ENCODE data around the gene SEMA5B.

Gene SEMA5B

DNA sequence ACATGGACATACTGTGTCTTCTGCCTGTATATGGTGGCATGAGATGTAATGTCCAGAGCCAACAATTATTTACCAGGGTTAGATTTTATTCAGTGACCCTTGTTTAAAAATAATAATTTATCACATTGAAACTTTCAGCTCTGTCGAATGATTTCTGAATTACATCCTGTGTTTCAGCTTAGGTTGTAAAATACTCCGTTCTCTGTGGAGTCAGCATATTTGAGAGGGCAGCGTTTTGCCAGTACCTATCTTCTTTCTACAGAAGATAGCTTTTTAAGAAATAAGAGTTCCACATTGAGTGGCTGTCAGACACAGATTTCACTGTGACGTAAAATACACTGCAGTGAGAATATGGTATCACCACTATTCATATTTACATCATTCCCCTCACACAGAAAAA lies 147.4 kb downstream of the SEMA5B start:
- TF ChIP-seq TAF1 (IDR thresholded peaks at IDR 0.05; ENCODE audit: low read depth) (no peak), EP300 (IDR thresholded peaks at IDR 0.05; ENCODE audit: borderline replicate concordance) (no peak), CREB1 (IDR thresholded peaks at IDR 0.05; ENCODE audit: low read depth) (no peak), YY1 (IDR thresholded peaks at IDR 0.05; ENCODE audit: low read depth) (no peak), ZBTB7A (IDR thresholded peaks at IDR 0.05; ENCODE audit: low read depth) (no peak), NFIC (IDR thresholded peaks at IDR 0.05) (no peak), TEAD4 (IDR thresholded peaks at IDR 0.05) (no peak), TCF12 (IDR thresholded peaks at IDR 0.05; ENCODE audit: low read depth) (no peak), CEBPB (IDR thresholded peaks at IDR 0.05) (no peak), RAD21 (IDR thresholded peaks at IDR 0.05; ENCODE audit: low read depth) (no peak), FOXM1 (IDR thresholded peaks at IDR 0.05; ENCODE audit: borderline replicate concordance, low read depth) (no peak), EGR1 (IDR thresholded peaks at IDR 0.05) (no peak)
- TF ChIP-seq, protein P1, sequence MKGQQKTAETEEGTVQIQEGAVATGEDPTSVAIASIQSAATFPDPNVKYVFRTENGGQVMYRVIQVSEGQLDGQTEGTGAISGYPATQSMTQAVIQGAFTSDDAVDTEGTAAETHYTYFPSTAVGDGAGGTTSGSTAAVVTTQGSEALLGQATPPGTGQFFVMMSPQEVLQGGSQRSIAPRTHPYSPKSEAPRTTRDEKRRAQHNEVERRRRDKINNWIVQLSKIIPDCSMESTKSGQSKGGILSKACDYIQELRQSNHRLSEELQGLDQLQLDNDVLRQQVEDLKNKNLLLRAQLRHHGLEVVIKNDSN (IDR thresholded peaks at IDR 0.05), result no peak
- TF ChIP-seq, protein P2, sequence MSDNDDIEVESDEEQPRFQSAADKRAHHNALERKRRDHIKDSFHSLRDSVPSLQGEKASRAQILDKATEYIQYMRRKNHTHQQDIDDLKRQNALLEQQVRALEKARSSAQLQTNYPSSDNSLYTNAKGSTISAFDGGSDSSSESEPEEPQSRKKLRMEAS (IDR thresholded peaks at IDR 0.05), result no peak
- TF ChIP-seq, protein P3, sequence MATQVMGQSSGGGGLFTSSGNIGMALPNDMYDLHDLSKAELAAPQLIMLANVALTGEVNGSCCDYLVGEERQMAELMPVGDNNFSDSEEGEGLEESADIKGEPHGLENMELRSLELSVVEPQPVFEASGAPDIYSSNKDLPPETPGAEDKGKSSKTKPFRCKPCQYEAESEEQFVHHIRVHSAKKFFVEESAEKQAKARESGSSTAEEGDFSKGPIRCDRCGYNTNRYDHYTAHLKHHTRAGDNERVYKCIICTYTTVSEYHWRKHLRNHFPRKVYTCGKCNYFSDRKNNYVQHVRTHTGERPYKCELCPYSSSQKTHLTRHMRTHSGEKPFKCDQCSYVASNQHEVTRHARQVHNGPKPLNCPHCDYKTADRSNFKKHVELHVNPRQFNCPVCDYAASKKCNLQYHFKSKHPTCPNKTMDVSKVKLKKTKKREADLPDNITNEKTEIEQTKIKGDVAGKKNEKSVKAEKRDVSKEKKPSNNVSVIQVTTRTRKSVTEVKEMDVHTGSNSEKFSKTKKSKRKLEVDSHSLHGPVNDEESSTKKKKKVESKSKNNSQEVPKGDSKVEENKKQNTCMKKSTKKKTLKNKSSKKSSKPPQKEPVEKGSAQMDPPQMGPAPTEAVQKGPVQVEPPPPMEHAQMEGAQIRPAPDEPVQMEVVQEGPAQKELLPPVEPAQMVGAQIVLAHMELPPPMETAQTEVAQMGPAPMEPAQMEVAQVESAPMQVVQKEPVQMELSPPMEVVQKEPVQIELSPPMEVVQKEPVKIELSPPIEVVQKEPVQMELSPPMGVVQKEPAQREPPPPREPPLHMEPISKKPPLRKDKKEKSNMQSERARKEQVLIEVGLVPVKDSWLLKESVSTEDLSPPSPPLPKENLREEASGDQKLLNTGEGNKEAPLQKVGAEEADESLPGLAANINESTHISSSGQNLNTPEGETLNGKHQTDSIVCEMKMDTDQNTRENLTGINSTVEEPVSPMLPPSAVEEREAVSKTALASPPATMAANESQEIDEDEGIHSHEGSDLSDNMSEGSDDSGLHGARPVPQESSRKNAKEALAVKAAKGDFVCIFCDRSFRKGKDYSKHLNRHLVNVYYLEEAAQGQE (IDR thresholded peaks at IDR 0.05; ENCODE audit: low read depth), result no peak

DNA sequence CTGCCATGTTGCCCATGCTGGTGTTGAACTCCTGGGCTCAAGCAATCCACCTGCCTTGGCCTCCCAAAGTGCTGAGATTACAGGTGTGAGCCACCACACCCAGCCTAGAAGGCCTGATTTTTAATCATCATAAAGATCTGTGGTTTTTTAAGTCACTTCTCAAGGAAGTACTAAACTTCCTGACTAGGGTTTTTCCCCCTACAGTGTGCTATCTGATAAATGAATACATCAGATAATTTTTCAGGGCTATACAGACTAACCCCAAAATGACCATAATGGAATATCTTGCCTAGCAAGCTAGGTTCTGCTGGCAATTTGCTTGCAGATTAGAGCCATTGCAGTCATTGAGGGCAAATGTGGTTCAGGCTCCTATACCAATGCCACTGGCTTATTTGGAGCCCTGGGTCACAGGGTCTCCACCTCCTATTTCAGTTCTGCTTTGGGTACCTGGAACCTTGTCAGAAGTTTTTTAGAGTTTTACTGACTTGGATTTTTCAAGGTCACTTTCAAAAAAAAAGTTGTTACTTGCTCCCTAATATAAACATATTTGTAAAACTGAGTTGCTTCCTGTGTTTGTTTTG lies 151.9 kb downstream of the SEMA5B start:
- TF ChIP-seq, protein P2 (IDR thresholded peaks at IDR 0.05), result no peak
- TF ChIP-seq YY1 (IDR thresholded peaks at IDR 0.05; ENCODE audit: low read depth) (no peak), EGR1 (IDR thresholded peaks at IDR 0.05) (no peak), EP300 (IDR thresholded peaks at IDR 0.05; ENCODE audit: borderline replicate concordance) (no peak), CEBPB (IDR thresholded peaks at IDR 0.05) (no peak), RAD21 (IDR thresholded peaks at IDR 0.05; ENCODE audit: low read depth) (no peak), CREB1 (IDR thresholded peaks at IDR 0.05; ENCODE audit: low read depth) (no peak), FOXM1 (IDR thresholded peaks at IDR 0.05; ENCODE audit: borderline replicate concordance, low read depth) (no peak), TEAD4 (IDR thresholded peaks at IDR 0.05) (no peak), TAF1 (IDR thresholded peaks at IDR 0.05; ENCODE audit: low read depth) (no peak), TCF12 (IDR thresholded peaks at IDR 0.05; ENCODE audit: low read depth) (no peak), NFIC (IDR thresholded peaks at IDR 0.05) (no peak), ZBTB7A (IDR thresholded peaks at IDR 0.05; ENCODE audit: low read depth) (no peak)
- TF ChIP-seq, protein P1 (IDR thresholded peaks at IDR 0.05), result no peak
- TF ChIP-seq, protein P3 (IDR thresholded peaks at IDR 0.05; ENCODE audit: low read depth), result no peak

DNA sequence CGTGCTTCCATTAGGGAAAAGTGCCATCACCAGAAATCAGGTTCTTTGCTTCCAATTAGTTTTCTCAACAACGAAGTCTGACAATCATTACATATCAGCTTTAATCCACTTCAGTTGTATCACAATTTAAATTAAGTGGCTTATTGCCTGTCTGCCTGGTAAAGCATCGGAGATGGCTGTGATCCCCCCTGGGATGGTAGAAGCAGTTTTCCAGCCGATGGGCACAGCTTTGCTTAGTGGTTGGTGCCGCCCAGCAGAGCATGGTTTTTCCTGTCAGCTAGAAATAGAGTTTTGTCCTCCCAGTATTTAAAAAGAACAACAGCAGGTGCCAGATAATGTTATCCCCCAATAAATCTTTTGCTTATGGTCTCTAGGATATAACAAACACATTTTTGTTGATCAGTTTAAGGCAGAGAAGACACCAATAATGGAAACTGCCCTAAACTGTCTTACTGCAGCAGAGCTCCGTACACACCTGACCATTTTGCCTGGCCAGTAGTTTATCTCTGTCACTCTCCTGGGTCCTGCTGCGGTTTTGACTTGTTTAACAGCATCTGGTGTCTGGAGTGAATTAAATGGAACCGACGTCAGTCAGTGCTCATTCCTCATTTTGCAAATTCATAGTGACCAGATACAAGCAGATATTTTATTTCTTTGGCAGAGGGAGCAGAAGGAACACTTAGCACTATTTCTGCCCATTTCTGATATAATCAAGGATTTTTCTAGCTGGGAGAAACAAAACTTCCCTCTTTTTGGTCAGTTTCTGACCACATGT lies 153.6 kb downstream of the SEMA5B start:
- no peak for TF ChIP-seq CREB1 (IDR thresholded peaks at IDR 0.05; ENCODE audit: low read depth)
- TF ChIP-seq, protein P1 (IDR thresholded peaks at IDR 0.05), result no peak
- TF ChIP-seq NFIC (IDR thresholded peaks at IDR 0.05), result no peak
- no peak for TF ChIP-seq RAD21 (IDR thresholded peaks at IDR 0.05; ENCODE audit: low read depth)

DNA sequence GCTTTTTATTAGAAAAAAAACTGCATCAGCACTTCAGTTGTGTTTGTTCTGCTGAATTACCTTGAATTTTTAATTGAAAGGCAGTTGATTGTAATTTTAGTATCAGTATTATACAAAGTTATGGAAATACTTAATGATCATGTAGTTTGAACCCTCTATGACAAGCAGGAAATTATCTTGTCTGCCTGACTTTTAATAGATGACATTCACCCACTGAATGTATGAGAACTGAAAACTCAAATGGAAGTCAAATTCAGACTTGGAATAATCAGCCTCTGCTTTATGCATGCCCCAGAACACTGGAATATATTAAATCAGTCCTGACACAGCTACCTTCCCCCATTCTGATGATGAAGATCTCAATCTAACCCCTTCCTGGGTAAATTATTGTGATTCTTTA lies 159.2 kb downstream of the SEMA5B start:
- TF ChIP-seq EP300 (IDR thresholded peaks at IDR 0.05; ENCODE audit: borderline replicate concordance) (no peak), FOXM1 (IDR thresholded peaks at IDR 0.05; ENCODE audit: borderline replicate concordance, low read depth) (no peak), CREB1 (IDR thresholded peaks at IDR 0.05; ENCODE audit: low read depth) (no peak), YY1 (IDR thresholded peaks at IDR 0.05; ENCODE audit: low read depth) (no peak), NFIC (IDR thresholded peaks at IDR 0.05) (no peak), ZBTB7A (IDR thresholded peaks at IDR 0.05; ENCODE audit: low read depth) (no peak), TCF12 (IDR thresholded peaks at IDR 0.05; ENCODE audit: low read depth) (no peak), RAD21 (IDR thresholded peaks at IDR 0.05; ENCODE audit: low read depth) (no peak), EGR1 (IDR thresholded peaks at IDR 0.05) (no peak)
- TF ChIP-seq, protein P3 (IDR thresholded peaks at IDR 0.05; ENCODE audit: low read depth), result no peak
- TF ChIP-seq, protein P2 (IDR thresholded peaks at IDR 0.05), result no peak
- TF ChIP-seq, protein P1 (IDR thresholded peaks at IDR 0.05), result no peak

Measured in Ishikawa (cell line).